Measurements from ENCODE around the gene TRMT112. TPM values are rescaled to one million over a fixed set of nuclear protein-coding genes. Genes with fewer than 3 reads are reported as not detected.
A peak's percentile ranks its signal among the peaks of the same experiment; 100 is the strongest.

The TRMT112 gene
- total RNA-seq, 2 experiments from 2014 or later: 197 TPM

GRCh38 chr11:64333556-64333955 is 16.2 kb upstream of the TRMT112 start:
- no peak overlapping the region for H3K4me3 Mint-ChIP-seq
- no peaks in the 10 kb centered on the region for H3K27me3 Mint-ChIP-seq
- TF ChIP-seq, protein P1, sequence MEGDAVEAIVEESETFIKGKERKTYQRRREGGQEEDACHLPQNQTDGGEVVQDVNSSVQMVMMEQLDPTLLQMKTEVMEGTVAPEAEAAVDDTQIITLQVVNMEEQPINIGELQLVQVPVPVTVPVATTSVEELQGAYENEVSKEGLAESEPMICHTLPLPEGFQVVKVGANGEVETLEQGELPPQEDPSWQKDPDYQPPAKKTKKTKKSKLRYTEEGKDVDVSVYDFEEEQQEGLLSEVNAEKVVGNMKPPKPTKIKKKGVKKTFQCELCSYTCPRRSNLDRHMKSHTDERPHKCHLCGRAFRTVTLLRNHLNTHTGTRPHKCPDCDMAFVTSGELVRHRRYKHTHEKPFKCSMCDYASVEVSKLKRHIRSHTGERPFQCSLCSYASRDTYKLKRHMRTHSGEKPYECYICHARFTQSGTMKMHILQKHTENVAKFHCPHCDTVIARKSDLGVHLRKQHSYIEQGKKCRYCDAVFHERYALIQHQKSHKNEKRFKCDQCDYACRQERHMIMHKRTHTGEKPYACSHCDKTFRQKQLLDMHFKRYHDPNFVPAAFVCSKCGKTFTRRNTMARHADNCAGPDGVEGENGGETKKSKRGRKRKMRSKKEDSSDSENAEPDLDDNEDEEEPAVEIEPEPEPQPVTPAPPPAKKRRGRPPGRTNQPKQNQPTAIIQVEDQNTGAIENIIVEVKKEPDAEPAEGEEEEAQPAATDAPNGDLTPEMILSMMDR (IDR thresholded peaks at IDR 0.05): no peak
- H3K27ac Mint-ChIP-seq: no peak overlapping the region
- ChIA-PET POLR2A (interaction anchor here (0.9 to 2.1 kb wide), 2 partner anchors 16 to 25 kb away, joined by 3 to 5 read pairs; partner anchors contain the start of genes PRDX5, RPS6KA4 and TRMT112), CTCF (interaction anchor here (2.2 to 5.4 kb wide), 4 partner anchors 15 to 129 kb away, joined by 4 to 75 read pairs (median 11); partner anchors contain the start of genes PRDX5 and TRMT112)
- H3K9me3 Mint-ChIP-seq: no peaks in the 10 kb centered on the region
- peaks cover 30% of the 10 kb centered on the region for H3K4me1 Mint-ChIP-seq (ENCODE audit: low read depth)
- intact Hi-C loops (cut with micrococcal nuclease): no loop called here
- peaks cover 19% of the 10 kb centered on the region for H3K36me3 Mint-ChIP-seq (ENCODE audit: low read depth)
- ATAC-seq (no peak), DNase-seq (no peak)

GRCh38 chr11:64331569-64332371 is 14.4 kb upstream of the TRMT112 start:
- H3K36me3 Mint-ChIP-seq (ENCODE audit: low read depth): peaks cover 8% of the 10 kb centered on the region
- H3K4me3 Mint-ChIP-seq: peak overlapping the region; percentile 0
- DNase-seq (peak; percentile 96), ATAC-seq (peak; percentile 89)
- intact Hi-C loops (cut with micrococcal nuclease): no loop called here
- POLR2A ChIA-PET: interaction anchor here (0.8 to 4.6 kb wide), 11 partner anchors 9 to 146 kb away, joined by 3 to 29 read pairs (median 5); partner anchors contain the start of genes CCDC88B, ESRRA, KCNK4 and PRDX5
- H3K4me1 Mint-ChIP-seq (ENCODE audit: low read depth): peaks cover 24% of the 10 kb centered on the region
- TF ChIP-seq, protein P1 (IDR thresholded peaks at IDR 0.05): peak; percentile 67
- no peaks in the 10 kb centered on the region for H3K9me3 Mint-ChIP-seq
- peak overlapping the region; percentile 75 for H3K27ac Mint-ChIP-seq
- H3K27me3 Mint-ChIP-seq: no peaks in the 10 kb centered on the region
- CTCF ChIA-PET: interaction anchor here (0.7 to 5.4 kb wide), 18 partner anchors 8 to 128 kb away, joined by 3 to 75 read pairs (median 6); partner anchors contain the start of genes CCDC88B, PLCB3, PRDX5 and TRMT112

DNA sequence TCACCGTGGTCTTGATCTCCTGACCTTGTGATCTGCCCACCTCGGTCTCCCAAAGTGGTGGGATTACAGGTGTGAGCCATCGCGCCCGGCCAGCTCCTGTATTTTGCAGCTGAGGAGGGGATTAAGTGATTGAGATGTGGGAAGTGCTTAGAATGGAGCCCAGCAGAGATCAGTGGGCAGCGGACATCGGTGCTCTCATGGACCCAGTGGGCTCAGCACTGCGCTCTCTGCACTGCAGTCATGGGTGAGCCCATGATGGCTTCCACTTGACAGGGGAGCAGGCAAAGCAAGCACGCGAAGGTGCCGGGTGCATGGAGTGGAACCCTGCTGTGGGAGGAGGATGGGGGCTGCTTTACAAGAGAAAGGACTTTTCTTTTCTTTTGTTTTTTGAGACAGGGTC is 13.5 kb upstream of the TRMT112 start:
- ATAC-seq (no peak), DNase-seq (no peak)
- Mint-ChIP-seq H3K36me3 (ENCODE audit: low read depth) (peaks cover 8% of the 10 kb centered on the region), H3K4me1 (ENCODE audit: low read depth) (peaks cover 22% of the 10 kb centered on the region), H3K4me3 (no peak overlapping the region), H3K27ac (no peak overlapping the region), H3K27me3 (no peaks in the 10 kb centered on the region), H3K9me3 (no peaks in the 10 kb centered on the region)
- intact Hi-C loops (cut with micrococcal nuclease): no loop called here
- TF ChIP-seq, protein P1 (IDR thresholded peaks at IDR 0.05): no peak
- ChIA-PET POLR2A (interaction anchor here (0.8 to 4.6 kb wide), 6 partner anchors 10 to 124 kb away, joined by 3 to 29 read pairs (median 6); partner anchors contain the start of genes CCDC88B, ESRRA, PRDX5 and TRMT112), CTCF (interaction anchor here (0.7 to 5.4 kb wide), 14 partner anchors 8 to 127 kb away, joined by 3 to 75 read pairs (median 6); partner anchors contain the start of genes CCDC88B, PLCB3, PRDX5 and TRMT112)

DNA sequence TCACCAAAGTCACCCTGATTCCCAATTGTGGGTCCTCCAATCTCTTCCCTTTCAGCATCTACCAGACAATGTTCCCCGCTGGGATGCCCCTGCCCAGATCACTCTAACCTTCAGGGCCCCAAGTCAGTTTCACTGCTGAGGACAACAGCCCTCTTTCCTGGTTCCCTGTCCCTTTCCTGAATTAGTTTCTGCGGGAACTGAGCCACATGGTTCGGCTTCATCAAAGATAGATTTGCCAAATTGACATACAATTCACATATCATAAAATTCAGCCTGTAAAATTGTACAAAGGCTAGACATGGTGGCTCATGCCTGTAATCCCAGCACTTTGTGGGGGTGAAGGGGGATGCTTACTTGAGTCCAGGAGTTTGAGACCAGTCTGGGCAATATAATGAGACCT is 10.6 kb upstream of the TRMT112 start:
- no peak overlapping the region for H3K27ac Mint-ChIP-seq
- intact Hi-C loops (cut with micrococcal nuclease): no loop called here
- peaks cover 14% of the 10 kb centered on the region for H3K4me1 Mint-ChIP-seq (ENCODE audit: low read depth)
- H3K9me3 Mint-ChIP-seq: no peaks in the 10 kb centered on the region
- H3K4me3 Mint-ChIP-seq: no peak overlapping the region
- H3K27me3 Mint-ChIP-seq: no peaks in the 10 kb centered on the region
- H3K36me3 Mint-ChIP-seq (ENCODE audit: low read depth): no peaks in the 10 kb centered on the region
- POLR2A ChIA-PET: interaction anchor here (0.8 kb wide), 1 partner anchor 12 kb away, joined by 4 read pairs; no protein-coding TSS in a partner anchor
- TF ChIP-seq, protein P1 (IDR thresholded peaks at IDR 0.05): no peak
- CTCF ChIA-PET: interaction anchor here (1.5 kb wide), 1 partner anchor 27 kb away, joined by 4 read pairs; no protein-coding TSS in a partner anchor
- ATAC-seq (no peak), DNase-seq (no peak)

Measured in activated CD8-positive, alpha-beta T cell treated with anti-CD3 and anti-CD28 coated beads for 36 hours (primary cell).